LNCaP clone FGC (cell line): ENCODE data around the gene EXOC6B.

Experiments
- DNase-seq: peaks from one replicate; pipeline ENCODE4 v3.0.0-alpha.2; 2011; ENCODE audit warnings: low read depth
- H3K4me3 ChIP-seq: 2 replicates; pipeline ENCODE4 v1.5.1; 2011; ENCODE audit warnings: mild to moderate bottlenecking, low read depth, low read length, control low read depth
- CTCF ChIP-seq: IDR thresholded peaks from 2 replicates; pipeline ENCODE4 v1.5.1; 2012; ENCODE audit warnings: mild to moderate bottlenecking; ENCODE audit not compliant: control insufficient read depth, insufficient read depth; ENCODE audit errors: extremely low read depth

The EXOC6B gene

GRCh38 chr2:72263043-72263775 is 562.6 kb downstream of the EXOC6B start:
- TF ChIP-seq CTCF = no peak
- no peak overlapping the region for H3K4me3 ChIP-seq

GRCh38 chr2:72261076-72261475 is 564.8 kb downstream of the EXOC6B start:
- DNase-seq = no peak
- no peak for TF ChIP-seq CTCF
- no peak overlapping the region for H3K4me3 ChIP-seq

More at GRCh38 chr2:72263043-72263775, 562.6 kb downstream of the EXOC6B start:
- DNase-seq = no peak

GRCh38 chr2:72255540-72255939 is 570.3 kb downstream of the EXOC6B start:
- DNase-seq = no peak
- no peak overlapping the region for H3K4me3 ChIP-seq
- TF ChIP-seq CTCF = no peak

GRCh38 chr2:72254831-72255451 is 570.9 kb downstream of the EXOC6B start:
- no peak for DNase-seq
- no peak overlapping the region for H3K4me3 ChIP-seq
- TF ChIP-seq CTCF = no peak

- no peak for DNase-seq
- H3K4me3 ChIP-seq = no peak overlapping the region
- TF ChIP-seq CTCF = no peak
These were observed 587.5 kb downstream of the EXOC6B start for GRCh38 chr2:72238311-72238710.

GRCh38 chr2:72237549-72237948 is 588.3 kb downstream of the EXOC6B start:
- no peak overlapping the region for H3K4me3 ChIP-seq
- TF ChIP-seq CTCF = no peak
- no peak for DNase-seq
